ENCODE measurements around the gene SPC25.

DNA sequence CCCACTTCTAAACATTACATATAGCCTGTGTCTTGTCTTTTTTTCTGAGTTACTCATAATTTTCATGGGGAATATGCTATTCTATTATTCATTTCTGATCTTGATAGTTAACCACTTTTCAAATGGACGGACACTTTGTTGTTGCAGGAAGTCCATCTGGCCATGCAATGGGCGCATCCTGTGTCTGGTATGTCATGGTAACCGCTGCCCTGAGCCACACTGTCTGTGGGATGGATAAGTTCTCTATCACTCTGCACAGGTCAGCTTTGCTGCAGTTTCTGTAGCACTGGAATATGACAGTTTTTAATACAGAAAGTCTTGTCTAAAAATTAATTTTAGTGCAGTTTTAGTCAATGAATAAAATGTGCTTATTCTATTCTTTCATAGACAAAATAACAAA lies 14.1 kb upstream of the SPC25 start:
- TF ChIP-seq, protein P1, sequence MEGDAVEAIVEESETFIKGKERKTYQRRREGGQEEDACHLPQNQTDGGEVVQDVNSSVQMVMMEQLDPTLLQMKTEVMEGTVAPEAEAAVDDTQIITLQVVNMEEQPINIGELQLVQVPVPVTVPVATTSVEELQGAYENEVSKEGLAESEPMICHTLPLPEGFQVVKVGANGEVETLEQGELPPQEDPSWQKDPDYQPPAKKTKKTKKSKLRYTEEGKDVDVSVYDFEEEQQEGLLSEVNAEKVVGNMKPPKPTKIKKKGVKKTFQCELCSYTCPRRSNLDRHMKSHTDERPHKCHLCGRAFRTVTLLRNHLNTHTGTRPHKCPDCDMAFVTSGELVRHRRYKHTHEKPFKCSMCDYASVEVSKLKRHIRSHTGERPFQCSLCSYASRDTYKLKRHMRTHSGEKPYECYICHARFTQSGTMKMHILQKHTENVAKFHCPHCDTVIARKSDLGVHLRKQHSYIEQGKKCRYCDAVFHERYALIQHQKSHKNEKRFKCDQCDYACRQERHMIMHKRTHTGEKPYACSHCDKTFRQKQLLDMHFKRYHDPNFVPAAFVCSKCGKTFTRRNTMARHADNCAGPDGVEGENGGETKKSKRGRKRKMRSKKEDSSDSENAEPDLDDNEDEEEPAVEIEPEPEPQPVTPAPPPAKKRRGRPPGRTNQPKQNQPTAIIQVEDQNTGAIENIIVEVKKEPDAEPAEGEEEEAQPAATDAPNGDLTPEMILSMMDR (IDR thresholded peaks at IDR 0.05; ENCODE audit: borderline replicate concordance, extremely low read depth, low read length, poor library complexity, severe bottlenecking) = no peak
- TF ChIP-seq EZH2 (IDR thresholded peaks at IDR 0.05; ENCODE audit: borderline replicate concordance, low read depth, low read length, severe bottlenecking) = no peak

All from DND-41 (cell line).